HCT116 (cell line): ENCODE data around the gene TRPC1. TPM values are rescaled to one million over a fixed set of nuclear protein-coding genes. Genes with fewer than 3 reads are reported as not detected.
A peak's percentile ranks its signal among the peaks of the same experiment; 100 is the strongest.

Experiments
- ATAC-seq: fragments of 200-7000 bp; cut with Tn5 transposase; 2 replicates; pipeline ENCODE4 v1.9.1; 2020; ENCODE audit warnings: mild to moderate bottlenecking, moderate library complexity
- BruUV-seq: library from RNA; stranded (reverse); fragments of 400-500 nt; replicated peaks from 2 replicates; lab custom pipeline; 2021; lab: Mats Ljungman, UMichigan
- CTCF ChIA-PET: fragments of 300-600 bp; sonication (Branson Sonifier 250); formaldehyde crosslinking; loops from one replicate; lab custom pipeline; 2021; ENCODE audit warnings: antibody characterized with exemption; lab: Charles Lee
- POLR2A ChIA-PET: fragments of 300-600, 350-600 bp; sonication (Branson Sonifier 250); formaldehyde crosslinking; loops from one replicate; lab custom pipeline; 2021; ENCODE audit warnings: antibody characterized with exemption; lab: Charles Lee
- RAD21 ChIA-PET, 2 experiments: fragments of 300-600 bp; sonication (Branson Sonifier 250); formaldehyde crosslinking; loops; one replicate each; lab custom pipeline; 2023; ENCODE audit warnings: low total read pairs in 2 of 2; ENCODE audit not compliant: uncharacterized antibody in 2 of 2, unreplicated experiment in 2 of 2, low non-redundant PET in 1 of 2; lab: Charles Lee
- DNase-seq: peaks from one replicate; pipeline ENCODE4 v3.0.0-alpha.2; 2010; ENCODE audit warnings: low read depth, low spot score
- H2AFZ ChIP-seq: fragments of 200-600 bp; shearing (Covaris generic), sonication (generic); 2 replicates; pipeline ENCODE4 v1.6.1; 2017; ENCODE audit warnings: low read depth, mixed run types, mixed read lengths, antibody characterized with exemption, low read length; ENCODE audit not compliant: poor library complexity, severe bottlenecking
- H3K27ac ChIP-seq: 2 replicates; pipeline ENCODE4 v1.5.1; 2012; ENCODE audit warnings: low read depth, low read length
- H3K27me3 ChIP-seq: fragments of 200-600 bp; sonication (generic); 2 replicates; pipeline ENCODE4 v1.6.1; 2016; ENCODE audit warnings: mixed run types, low read length, mixed read lengths; ENCODE audit not compliant: insufficient read depth
- H3K36me3 ChIP-seq, 2 experiments: fragments of 200-500 bp in 1 of 2; fragments of 200-600 bp in 1 of 2; sonication (Bioruptor generic) in 1 of 2; sonication (generic) in 1 of 2; 2 replicates each; pipeline versions ENCODE4 v1.5.1 to v1.6.1; 2014 to 2016; ENCODE audit warnings: low read length in 2 of 2, inconsistent platforms in 1 of 2, mixed read lengths in 1 of 2, mixed run types in 1 of 2; ENCODE audit not compliant: insufficient read depth in 2 of 2, control insufficient read depth in 1 of 2
- H3K4me1 ChIP-seq, 2 experiments: fragments of 200-600 bp in 1 of 2; sonication (generic) in 1 of 2; 2 replicates each; pipeline versions ENCODE4 v1.5.1 to v1.6.1; 2012 to 2017; ENCODE audit warnings: low read length in 2 of 2, inconsistent platforms in 1 of 2, mild to moderate bottlenecking in 1 of 2, mixed read lengths in 1 of 2, mixed run types in 1 of 2, moderate library complexity in 1 of 2; ENCODE audit not compliant: insufficient read depth in 2 of 2, control insufficient read depth in 1 of 2
- H3K4me2 ChIP-seq: fragments of 200-600 bp; sonication (generic); 2 replicates; pipeline ENCODE4 v1.6.1; 2017; ENCODE audit warnings: mixed run types, low read length, mixed read lengths
- H3K4me3 ChIP-seq, 2 experiments: fragments of 200-600 bp in 1 of 2; sonication (generic) in 1 of 2; replicated peaks in 1 of 2; 2 replicates each; pipeline ENCODE4 v1.5.1; 2011 to 2016; ENCODE audit warnings: low read length in 2 of 2, control low read depth in 1 of 2, low read depth in 1 of 2, mild to moderate bottlenecking in 1 of 2, mixed read lengths in 1 of 2, mixed run types in 1 of 2
- H3K79me2 ChIP-seq: fragments of 200-600 bp; sonication (generic); 2 replicates; pipeline ENCODE4 v1.6.1; 2017; ENCODE audit warnings: mild to moderate bottlenecking, mixed run types, low read length, moderate library complexity, mixed read lengths; ENCODE audit not compliant: insufficient read depth
- H3K9ac ChIP-seq: fragments of 200-600 bp; sonication (generic); 2 replicates; pipeline ENCODE4 v1.6.1; 2016; ENCODE audit warnings: low read length, mixed read lengths
- H3K9me2 ChIP-seq: fragments of 200-600 bp; sonication (generic), shearing (Covaris generic); 2 replicates; pipeline ENCODE4 v1.6.1; 2017; ENCODE audit warnings: mixed run types, mild to moderate bottlenecking, moderate library complexity; ENCODE audit not compliant: insufficient read depth
- H3K9me3 ChIP-seq, 2 experiments: fragments of 200-500 bp in 1 of 2; fragments of 200-600 bp in 1 of 2; sonication (Bioruptor generic) in 1 of 2; sonication (generic) in 1 of 2; 2 replicates each; pipeline ENCODE4 v1.6.1; 2014 to 2017; ENCODE audit warnings: low read length in 2 of 2, mixed read lengths in 2 of 2, inconsistent platforms in 1 of 2, low read depth in 1 of 2, mild to moderate bottlenecking in 1 of 2, mixed run types in 1 of 2, moderate library complexity in 1 of 2; ENCODE audit not compliant: control insufficient read depth in 1 of 2, insufficient read depth in 1 of 2
- H4K20me1 ChIP-seq: fragments of 200-600 bp; sonication (generic), shearing (Covaris generic); 2 replicates; pipeline ENCODE4 v1.6.1; 2017; ENCODE audit warnings: mixed run types, mild to moderate bottlenecking, moderate library complexity; ENCODE audit not compliant: insufficient read depth
- ELF1 ChIP-seq: IDR thresholded peaks from 2 replicates; pipeline ENCODE4 v1.6.1; 2012; ENCODE audit warnings: low read depth, borderline replicate concordance
- EZH2 ChIP-seq: fragments of 200-600 bp; sonication (generic); IDR thresholded peaks from 2 replicates; pipeline ENCODE4 v1.6.1; 2017; ENCODE audit warnings: antibody characterized with exemption, mixed run types
- SP1 ChIP-seq: IDR thresholded peaks from 2 replicates; pipeline ENCODE4 v1.6.1; 2012; ENCODE audit warnings: low read depth
- ZFX ChIP-seq: fragments of 450-650 bp; IDR thresholded peaks from 2 replicates; pipeline ENCODE4 v1.6.1; 2017
- intact Hi-C: fragments of 100-400 bp; cut with micrococcal nuclease; formaldehyde crosslinking; loops from 2 replicates; pipeline ENCODE4 v1.10.0; 2022
- total RNA-seq: library from RNA; stranded (reverse); gene quantifications from one replicate; pipeline ENCODE4 v1.2.1, GENCODE V29; 2021; ENCODE audit not compliant: unreplicated experiment
- TF ChIP-seq, protein P1 (sequence below): IDR thresholded peaks from 2 replicates; pipeline ENCODE4 v1.6.1; 2012; ENCODE audit warnings: low read depth

Gene TRPC1
- total RNA-seq, 1 experiment from 2014 or later, result 6.1 TPM

GRCh38 chr3:142724682-142725356 is 985 bp downstream of the TRPC1 start:
- POLR2A ChIA-PET, result no interaction called here
- Histone ChIP-seq H3K9me3 (no peaks in the 10 kb centered on the region), H3K4me1 (peaks cover 3 to 16% of the 10 kb centered on the region in 2 experiments; a peak in 2 of 4 replicates), H3K36me3 (no peaks in the 10 kb centered on the region), H3K9ac (peak overlapping the region; percentile 70), H3K79me2 (no peaks in the 10 kb centered on the region), H4K20me1 (no peaks in the 10 kb centered on the region), H3K27ac (peak overlapping the region; percentile 92), H3K9me2 (no peaks in the 10 kb centered on the region)
- intact Hi-C loops, result loop anchor here (5.0 kb wide), 1 partner anchor 128 kb away; the partner anchor contains the start of gene PLS1
- CTCF ChIA-PET, result no interaction called here
- RAD21 ChIA-PET, result interaction anchor here in 1 of 2 experiments (0.7 kb wide), 1 partner anchor 270 kb away, joined by 3 read pairs; no protein-coding TSS in a partner anchor
- TF ChIP-seq, protein P1, sequence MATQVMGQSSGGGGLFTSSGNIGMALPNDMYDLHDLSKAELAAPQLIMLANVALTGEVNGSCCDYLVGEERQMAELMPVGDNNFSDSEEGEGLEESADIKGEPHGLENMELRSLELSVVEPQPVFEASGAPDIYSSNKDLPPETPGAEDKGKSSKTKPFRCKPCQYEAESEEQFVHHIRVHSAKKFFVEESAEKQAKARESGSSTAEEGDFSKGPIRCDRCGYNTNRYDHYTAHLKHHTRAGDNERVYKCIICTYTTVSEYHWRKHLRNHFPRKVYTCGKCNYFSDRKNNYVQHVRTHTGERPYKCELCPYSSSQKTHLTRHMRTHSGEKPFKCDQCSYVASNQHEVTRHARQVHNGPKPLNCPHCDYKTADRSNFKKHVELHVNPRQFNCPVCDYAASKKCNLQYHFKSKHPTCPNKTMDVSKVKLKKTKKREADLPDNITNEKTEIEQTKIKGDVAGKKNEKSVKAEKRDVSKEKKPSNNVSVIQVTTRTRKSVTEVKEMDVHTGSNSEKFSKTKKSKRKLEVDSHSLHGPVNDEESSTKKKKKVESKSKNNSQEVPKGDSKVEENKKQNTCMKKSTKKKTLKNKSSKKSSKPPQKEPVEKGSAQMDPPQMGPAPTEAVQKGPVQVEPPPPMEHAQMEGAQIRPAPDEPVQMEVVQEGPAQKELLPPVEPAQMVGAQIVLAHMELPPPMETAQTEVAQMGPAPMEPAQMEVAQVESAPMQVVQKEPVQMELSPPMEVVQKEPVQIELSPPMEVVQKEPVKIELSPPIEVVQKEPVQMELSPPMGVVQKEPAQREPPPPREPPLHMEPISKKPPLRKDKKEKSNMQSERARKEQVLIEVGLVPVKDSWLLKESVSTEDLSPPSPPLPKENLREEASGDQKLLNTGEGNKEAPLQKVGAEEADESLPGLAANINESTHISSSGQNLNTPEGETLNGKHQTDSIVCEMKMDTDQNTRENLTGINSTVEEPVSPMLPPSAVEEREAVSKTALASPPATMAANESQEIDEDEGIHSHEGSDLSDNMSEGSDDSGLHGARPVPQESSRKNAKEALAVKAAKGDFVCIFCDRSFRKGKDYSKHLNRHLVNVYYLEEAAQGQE, result no peak
- 0 out of 2 replicates have a peak, but pooled peaks have one; percentile 11 for TF ChIP-seq ZFX
- TF ChIP-seq SP1, result no peak
- TF ChIP-seq ELF1, result no peak
- no peak for TF ChIP-seq EZH2
- TF ChIP-seq, all 23 proteins: peak for 1
- no peaks in the 10 kb centered on the region for H3K27me3 ChIP-seq
- no TSS peak for BruUV-seq
- H3K4me3 ChIP-seq, result peak overlapping the region; percentile 52 to 78
- peak overlapping the region; percentile 91 for H3K4me2 ChIP-seq
- ATAC-seq, result peak; percentile 47
- peak; percentile 13 for DNase-seq
- peak overlapping the region; percentile 46 for H2AFZ ChIP-seq
